ENCODE results near the gene CFAP100.

- TF ChIP-seq RAD21 (IDR thresholded peaks at IDR 0.05; ENCODE audit: low read depth) (no peak), CEBPB (IDR thresholded peaks at IDR 0.05) (no peak), YY1 (IDR thresholded peaks at IDR 0.05; ENCODE audit: low read depth) (no peak), TCF12 (IDR thresholded peaks at IDR 0.05; ENCODE audit: low read depth) (no peak), REST (IDR thresholded peaks at IDR 0.05; ENCODE audit: low read depth) (no peak), CREB1 (IDR thresholded peaks at IDR 0.05; ENCODE audit: low read depth) (no peak), EP300 (IDR thresholded peaks at IDR 0.05; ENCODE audit: borderline replicate concordance) (no peak), NFIC (IDR thresholded peaks at IDR 0.05) (no peak), MAX (IDR thresholded peaks at IDR 0.05) (no peak), USF1 (IDR thresholded peaks at IDR 0.05) (no peak), EGR1 (IDR thresholded peaks at IDR 0.05) (no peak)
These were observed 34.0 kb upstream of the CFAP100 start for GRCh38 chr3:126360714-126361060.

All from Ishikawa (cell line).